AG04450 (cell line): Measurements from ENCODE around the gene LNPEP. TPM values are rescaled to one million over a fixed set of nuclear protein-coding genes. Genes with fewer than 3 reads are reported as not detected.
A peak's percentile ranks its signal among the peaks of the same experiment; 100 is the strongest.

Experiments used
- CTCF ChIA-PET: fragments of 300-600, 350-600 bp; formaldehyde crosslinking; extraction: SDS; loops from one replicate; lab custom pipeline; 2022; ENCODE audit warnings: antibody characterized with exemption, inconsistent platforms; lab: Charles Lee
- POLR2A ChIA-PET: fragments of 350-600 bp; formaldehyde crosslinking; extraction: SDS; loops from one replicate; lab custom pipeline; 2021; ENCODE audit warnings: antibody characterized with exemption, inconsistent platforms; lab: Yijun Ruan, JAX
- DNase-seq: peaks from one replicate; pipeline ENCODE4 v3.0.0-alpha.2; 2011; ENCODE audit warnings: low read depth, low spot score
- H3K27ac ChIP-seq: one replicate; pipeline ENCODE4 v1.5.1; 2012; ENCODE audit warnings: low read depth, low read length, control low read depth
- H3K27me3 ChIP-seq: one replicate; pipeline ENCODE4 v1.6.0; 2012; ENCODE audit warnings: low read length; ENCODE audit not compliant: control insufficient read depth, insufficient read depth
- H3K4me3 ChIP-seq: 2 replicates; pipeline ENCODE4 v1.5.1; 2011; ENCODE audit warnings: mild to moderate bottlenecking, low read depth, low read length, control low read depth
- H3K9me3 ChIP-seq: 2 replicates; pipeline ENCODE4 v1.5.1; 2012; ENCODE audit warnings: low read length; ENCODE audit not compliant: control insufficient read depth, insufficient read depth
- polyA plus RNA-seq: library from polyadenylated mRNA; depleted of rRNA; stranded (reverse); fragments of >200 nt; gene quantifications from 2 replicates; pipeline ENCODE4 v1.2.3, GENCODE V29; 2011
- TF ChIP-seq, protein P1 (sequence below): IDR thresholded peaks from 2 replicates; pipeline ENCODE4 v1.5.1; 2011; ENCODE audit warnings: low read depth, low read length, control low read depth, inconsistent platforms

The LNPEP gene
- polyA plus RNA-seq, 1 experiment, result 13.4 TPM

GRCh38 chr5:96975656-96976055 is 39.8 kb downstream of the LNPEP start:
- H3K4me3 ChIP-seq, result no peak overlapping the region
- no peak for DNase-seq
- no peaks in the 10 kb centered on the region for H3K9me3 ChIP-seq
- H3K27me3 ChIP-seq, result no peaks in the 10 kb centered on the region
- TF ChIP-seq, protein P1, sequence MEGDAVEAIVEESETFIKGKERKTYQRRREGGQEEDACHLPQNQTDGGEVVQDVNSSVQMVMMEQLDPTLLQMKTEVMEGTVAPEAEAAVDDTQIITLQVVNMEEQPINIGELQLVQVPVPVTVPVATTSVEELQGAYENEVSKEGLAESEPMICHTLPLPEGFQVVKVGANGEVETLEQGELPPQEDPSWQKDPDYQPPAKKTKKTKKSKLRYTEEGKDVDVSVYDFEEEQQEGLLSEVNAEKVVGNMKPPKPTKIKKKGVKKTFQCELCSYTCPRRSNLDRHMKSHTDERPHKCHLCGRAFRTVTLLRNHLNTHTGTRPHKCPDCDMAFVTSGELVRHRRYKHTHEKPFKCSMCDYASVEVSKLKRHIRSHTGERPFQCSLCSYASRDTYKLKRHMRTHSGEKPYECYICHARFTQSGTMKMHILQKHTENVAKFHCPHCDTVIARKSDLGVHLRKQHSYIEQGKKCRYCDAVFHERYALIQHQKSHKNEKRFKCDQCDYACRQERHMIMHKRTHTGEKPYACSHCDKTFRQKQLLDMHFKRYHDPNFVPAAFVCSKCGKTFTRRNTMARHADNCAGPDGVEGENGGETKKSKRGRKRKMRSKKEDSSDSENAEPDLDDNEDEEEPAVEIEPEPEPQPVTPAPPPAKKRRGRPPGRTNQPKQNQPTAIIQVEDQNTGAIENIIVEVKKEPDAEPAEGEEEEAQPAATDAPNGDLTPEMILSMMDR, result no peak
- H3K27ac ChIP-seq, result no peak overlapping the region
- CTCF ChIA-PET, result interaction anchor here (1.9 kb wide), 1 partner anchor 107 kb away, joined by 7 read pairs; no protein-coding TSS in a partner anchor
- POLR2A ChIA-PET, result no interaction called here

- no peaks in the 10 kb centered on the region for H3K9me3 ChIP-seq
- ChIA-PET POLR2A (no interaction called here), CTCF (interaction anchor here (1.8 kb wide), 1 partner anchor 20 kb away, joined by 7 read pairs; no protein-coding TSS in a partner anchor)
- no peak for DNase-seq
- H3K27ac ChIP-seq, result no peak overlapping the region
- TF ChIP-seq, protein P1, result no peak
- H3K27me3 ChIP-seq, result no peaks in the 10 kb centered on the region
- no peak overlapping the region for H3K4me3 ChIP-seq
Observed at GRCh38 chr5:96977228-96977627, 41.3 kb downstream of the LNPEP start.

DNA sequence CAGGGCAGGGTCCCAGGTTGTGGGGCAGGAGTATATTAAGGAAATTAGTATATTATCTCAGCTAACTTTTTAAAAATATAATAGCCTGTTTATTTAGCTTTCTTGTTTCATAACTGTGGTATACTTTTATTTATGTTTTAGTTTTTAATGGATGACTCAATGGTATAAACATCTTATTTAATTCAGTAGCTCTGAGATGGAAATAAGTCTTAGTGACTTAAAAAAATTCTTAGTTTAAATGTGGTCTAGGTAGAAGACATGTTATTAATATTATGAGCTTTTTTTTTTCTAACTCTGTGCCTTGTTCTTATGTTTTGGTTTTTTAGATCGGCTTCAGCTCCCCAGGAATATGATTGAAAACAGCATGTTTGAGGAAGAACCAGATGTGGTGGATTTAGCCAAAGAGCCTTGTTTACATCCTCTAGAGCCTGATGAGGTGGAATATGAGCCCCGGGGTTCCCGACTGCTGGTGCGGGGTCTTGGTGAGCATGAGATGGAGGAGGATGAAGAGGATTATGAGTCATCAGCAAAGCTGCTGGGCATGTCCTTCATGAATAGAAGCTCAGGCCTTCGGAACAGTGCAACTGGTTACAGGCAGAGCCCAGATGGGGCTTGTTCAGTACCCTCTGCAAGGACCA is 43.1 kb downstream of the LNPEP start:
- POLR2A ChIA-PET, result interaction anchor here (0.9 to 1.0 kb wide), 2 partner anchors 10 to 43 kb away, joined by 3 to 4 read pairs; partner anchors contain the start of gene LNPEP
- TF ChIP-seq, protein P1, result no peak
- H3K27me3 ChIP-seq, result no peaks in the 10 kb centered on the region

GRCh38 chr5:96984506-96985192 is 48.8 kb downstream of the LNPEP start:
- DNase-seq, result no peak
- Histone ChIP-seq H3K27me3 (no peaks in the 10 kb centered on the region), H3K4me3 (no peak overlapping the region), H3K9me3 (no peaks in the 10 kb centered on the region), H3K27ac (peak overlapping the region; percentile 52)
- ChIA-PET CTCF (interaction anchor here (1.2 kb wide), 1 partner anchor 13 kb away, joined by 4 read pairs; no protein-coding TSS in a partner anchor), POLR2A (no interaction called here)
- TF ChIP-seq, protein P1, result no peak

More for the DNA sequence above, 43.1 kb downstream of the LNPEP start:
- H3K27ac ChIP-seq, result peak overlapping the region; percentile 65
- no peak overlapping the region for H3K4me3 ChIP-seq
- peak; percentile 61 for DNase-seq
- H3K9me3 ChIP-seq, result no peaks in the 10 kb centered on the region
- CTCF ChIA-PET, result interaction anchor here (0.6 to 1.5 kb wide), 4 partner anchors 18 to 252 kb away, joined by 3 to 5 read pairs (median 4); no protein-coding TSS in a partner anchor

DNA sequence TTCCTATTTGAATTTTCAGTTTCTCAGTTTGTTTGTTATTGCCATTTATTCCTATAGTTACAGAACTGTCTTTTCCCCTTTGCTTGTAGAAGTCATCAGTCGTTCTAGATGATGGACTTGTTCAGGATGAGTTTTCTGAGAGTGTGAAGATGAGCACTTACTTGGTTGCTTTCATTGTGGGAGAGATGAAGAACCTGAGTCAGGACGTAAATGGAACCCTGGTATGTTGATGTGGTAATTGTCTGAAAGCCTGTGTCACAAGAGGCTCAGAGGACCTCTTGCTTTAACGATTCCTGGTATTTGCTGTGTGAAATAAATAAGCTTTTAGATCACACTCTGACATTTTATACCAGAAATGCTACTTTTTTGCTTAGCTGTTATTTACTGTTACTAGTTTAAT is 50.6 kb downstream of the LNPEP start:
- POLR2A ChIA-PET, result no interaction called here
- Histone ChIP-seq H3K27me3 (no peaks in the 10 kb centered on the region), H3K27ac (no peak overlapping the region), H3K9me3 (no peaks in the 10 kb centered on the region), H3K4me3 (no peak overlapping the region)
- DNase-seq, result no peak
- TF ChIP-seq, protein P1, result no peak
- CTCF ChIA-PET, result interaction anchor here (1.0 to 1.2 kb wide), 2 partner anchors 118 to 175 kb away, joined by 3 read pairs; no protein-coding TSS in a partner anchor
